WI38 (cell line): ENCODE data around the gene VEPH1.
A peak's percentile ranks its signal among the peaks of the same experiment; 100 is the strongest.

ENCODE experiments used
- H3K4me3 ChIP-seq: 2 replicates; pipeline ENCODE4 v1.5.1; 2011; ENCODE audit warnings: low read depth, mild to moderate bottlenecking, control low read depth, low read length
- CTCF ChIP-seq: IDR thresholded peaks from 2 replicates; pipeline ENCODE4 v1.5.1; 2012; ENCODE audit warnings: low read depth, mild to moderate bottlenecking, control low read depth, low read length

The VEPH1 gene

GRCh38 chr3:157239082-157239704, 264.0 kb downstream of the VEPH1 start:
- peak; percentile 77 for TF ChIP-seq CTCF
- H3K4me3 ChIP-seq, result no peak overlapping the region

GRCh38 chr3:157238457-157238856, 264.8 kb downstream of the VEPH1 start:
- TF ChIP-seq CTCF, result no peak
- H3K4me3 ChIP-seq, result no peak overlapping the region

DNA sequence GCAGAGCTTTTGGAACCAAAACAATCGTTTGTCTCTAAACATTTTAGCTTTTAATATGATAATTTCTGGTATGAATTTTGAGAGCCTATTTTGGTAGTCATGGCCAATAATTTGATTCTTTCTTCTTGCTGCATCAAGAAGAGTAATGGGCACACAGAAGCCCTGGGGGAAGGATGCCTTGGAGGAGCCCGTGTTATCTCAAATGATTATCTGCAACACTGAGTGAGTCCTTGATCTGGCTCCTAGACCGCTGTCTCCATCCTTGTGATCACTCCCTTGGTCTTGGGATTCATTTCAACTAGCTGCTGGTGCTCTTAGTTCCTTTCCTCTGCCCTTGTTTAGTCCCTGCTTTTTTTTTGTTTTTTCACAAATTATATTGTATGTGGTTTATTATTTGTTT, 265.3 kb downstream of the VEPH1 start:
- no peak for TF ChIP-seq CTCF
- no peak overlapping the region for H3K4me3 ChIP-seq

GRCh38 chr3:157235291-157235690, 267.9 kb downstream of the VEPH1 start:
- no peak overlapping the region for H3K4me3 ChIP-seq
- TF ChIP-seq CTCF, result no peak

DNA sequence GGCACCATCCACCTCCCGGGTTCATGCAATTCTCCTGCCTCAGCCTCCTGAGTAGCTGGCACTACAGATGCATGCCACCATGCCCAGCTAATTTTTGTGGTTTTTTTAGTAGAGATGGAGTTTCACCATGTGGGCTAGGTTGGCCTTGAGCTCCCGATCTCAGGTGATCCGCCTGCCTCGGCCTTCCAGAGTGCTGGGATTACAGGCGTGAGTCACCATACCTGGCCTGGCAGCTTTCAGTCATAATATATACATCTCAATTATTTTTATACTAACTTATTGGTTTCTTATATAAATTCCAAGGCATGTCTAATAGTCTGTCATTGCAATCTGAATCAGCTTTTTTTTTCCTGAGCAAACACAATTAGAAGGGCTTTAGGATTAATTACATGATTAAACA, 269.3 kb downstream of the VEPH1 start:
- no peak overlapping the region for H3K4me3 ChIP-seq
- TF ChIP-seq CTCF, result no peak

DNA sequence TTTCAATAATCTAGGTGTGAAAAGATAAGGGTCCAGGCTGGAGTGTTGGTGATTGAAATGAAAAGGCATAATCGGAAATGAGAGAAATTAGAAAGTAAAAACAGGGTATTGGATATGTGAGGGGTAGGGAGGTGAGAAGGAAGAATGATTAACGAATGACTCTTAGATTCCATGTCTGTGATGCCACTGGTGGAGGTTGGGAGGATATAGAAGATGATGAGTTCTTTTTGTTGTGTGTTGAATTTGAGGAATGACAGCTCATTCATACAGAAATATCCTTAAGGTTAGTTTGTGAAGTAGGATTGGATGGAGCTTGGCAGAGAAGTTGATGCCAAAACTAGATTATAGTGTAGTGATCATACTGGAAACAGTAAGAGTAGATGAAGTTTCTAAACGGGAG, 271.1 kb downstream of the VEPH1 start:
- no peak overlapping the region for H3K4me3 ChIP-seq
- TF ChIP-seq CTCF, result no peak

GRCh38 chr3:157231071-157231470, 272.1 kb downstream of the VEPH1 start:
- no peak for TF ChIP-seq CTCF
- no peak overlapping the region for H3K4me3 ChIP-seq
